HepG2 (cell line): Measurements from ENCODE around the gene CD7. TPM values are rescaled to one million over a fixed set of nuclear protein-coding genes. Genes with fewer than 3 reads are reported as not detected.

Experiments
- ADNP ChIP-seq: sonication (generic); formaldehyde crosslinking; IDR thresholded peaks from 2 replicates; pipeline ENCODE4 v1.4.0; 2020; ENCODE audit warnings: missing genetic modification reagents
- ELF4 ChIP-seq: sonication (generic); formaldehyde crosslinking; IDR thresholded peaks from 2 replicates; pipeline ENCODE4 v1.5.0; 2020; ENCODE audit warnings: missing genetic modification reagents, mild to moderate bottlenecking, moderate library complexity, borderline replicate concordance
- GFI1 ChIP-seq: sonication (generic); formaldehyde crosslinking; IDR thresholded peaks from 2 replicates; pipeline ENCODE4 v1.5.0; 2020; ENCODE audit warnings: missing genetic modification reagents, mild to moderate bottlenecking, borderline replicate concordance
- HMG20B ChIP-seq: conservative IDR thresholded peaks from 2 replicates; pipeline ENCODE4 v1.6.1; 2016; ENCODE audit warnings: missing genetic modification reagents, missing compliant biosample characterization
- IKZF5 ChIP-seq: IDR thresholded peaks from 2 replicates; pipeline ENCODE4 v1.6.1; 2018; ENCODE audit warnings: missing genetic modification reagents, mild to moderate bottlenecking, missing compliant biosample characterization
- MEIS1 ChIP-seq: sonication (generic); formaldehyde crosslinking; IDR thresholded peaks from 2 replicates; pipeline ENCODE4 v1.9.0; 2021; ENCODE audit warnings: mild to moderate bottlenecking, missing genetic modification reagents, moderate library complexity, borderline replicate concordance
- NR2F6 ChIP-seq, 2 experiments: IDR thresholded peaks; 2 replicates each; pipeline ENCODE4 v1.6.1; 2016; ENCODE audit warnings: antibody characterized with exemption in 1 of 2, mild to moderate bottlenecking in 1 of 2
- PLRG1 ChIP-seq: fragments of 450-650 bp; conservative IDR thresholded peaks from 2 replicates; pipeline ENCODE4 v1.6.1; 2016
- SNAPC2 ChIP-seq: sonication (generic); formaldehyde crosslinking; IDR thresholded peaks from 2 replicates; pipeline ENCODE4 v1.8.1; 2022; ENCODE audit warnings: mild to moderate bottlenecking, missing genetic modification reagents
- SOX13 ChIP-seq, 3 experiments: fragments of 450-650 bp in 1 of 3; sonication (generic) in 1 of 3; formaldehyde crosslinking in 1 of 3; IDR thresholded peaks in 2 of 3; conservative IDR thresholded peaks in 1 of 3; 2 replicates each; pipeline versions ENCODE4 v1.5.0 to v1.6.1; 2016 to 2020; ENCODE audit warnings: antibody characterized with exemption in 1 of 3, mild to moderate bottlenecking in 1 of 3, missing compliant biosample characterization in 1 of 3, missing genetic modification reagents in 1 of 3, moderate library complexity in 1 of 3
- SOX5 ChIP-seq: IDR thresholded peaks from 2 replicates; pipeline ENCODE4 v1.6.1; 2016; ENCODE audit warnings: borderline replicate concordance
- TCF7 ChIP-seq: sonication (generic); IDR thresholded peaks from 2 replicates; pipeline ENCODE4 v1.6.1; 2016; ENCODE audit warnings: antibody characterized with exemption, low read depth
- TP53 ChIP-seq: sonication (generic); formaldehyde crosslinking; conservative IDR thresholded peaks from 2 replicates; pipeline ENCODE4 v1.4.0; 2020; ENCODE audit warnings: missing genetic modification reagents
- TSC22D2 ChIP-seq: sonication (generic); formaldehyde crosslinking; IDR thresholded peaks from 2 replicates; pipeline ENCODE4 v1.5.1; 2020; ENCODE audit warnings: missing genetic modification reagents, mild to moderate bottlenecking, borderline replicate concordance
- ZFP1 ChIP-seq: IDR thresholded peaks from 2 replicates; pipeline ENCODE4 v1.6.1; 2016
- ZFP82 ChIP-seq: sonication (generic); formaldehyde crosslinking; IDR thresholded peaks from 2 replicates; pipeline ENCODE4 v1.5.1; 2020; ENCODE audit warnings: mild to moderate bottlenecking, missing genetic modification reagents, borderline replicate concordance
- ZFYVE20 ChIP-seq: sonication (generic); formaldehyde crosslinking; IDR thresholded peaks from 2 replicates; pipeline ENCODE4 v1.8.0; 2023; ENCODE audit warnings: low read depth, mild to moderate bottlenecking, moderate library complexity, missing genetic modification reagents, borderline replicate concordance
- ZNF225 ChIP-seq: sonication (generic); formaldehyde crosslinking; IDR thresholded peaks from 2 replicates; pipeline ENCODE4 v1.4.0; 2020; ENCODE audit warnings: mild to moderate bottlenecking, missing genetic modification reagents
- ZNF317 ChIP-seq: sonication (generic); formaldehyde crosslinking; IDR thresholded peaks from 2 replicates; pipeline ENCODE4 v1.5.0; 2020; ENCODE audit warnings: mild to moderate bottlenecking, missing genetic modification reagents
- ZNF33A ChIP-seq: sonication (generic); formaldehyde crosslinking; IDR thresholded peaks from 2 replicates; pipeline ENCODE4 v1.5.1; 2020; ENCODE audit warnings: missing genetic modification reagents, mild to moderate bottlenecking, moderate library complexity, borderline replicate concordance
- ZNF562 ChIP-seq: sonication (generic); formaldehyde crosslinking; IDR thresholded peaks from 2 replicates; pipeline ENCODE4 v1.8.0; 2022; ENCODE audit warnings: missing genetic modification reagents, borderline replicate concordance
- ZNF615 ChIP-seq: sonication (generic); formaldehyde crosslinking; IDR thresholded peaks from 2 replicates; pipeline ENCODE4 v1.5.0; 2020; ENCODE audit warnings: mild to moderate bottlenecking, missing genetic modification reagents, borderline replicate concordance
- polyA plus RNA-seq, 8 experiments: library from polyadenylated mRNA; depleted of rRNA in 3 of 8; stranded (reverse) in 7 of 8; unstranded in 1 of 8; fragments of >200 nt; fragmentation: Illumina TruSeq in 4 of 8; extraction: Trizol in 4 of 8; gene quantifications; 2 replicates each; pipeline versions ENCODE4 v1.2.1 to v1.2.3, GENCODE V29; 2011 to 2016; ENCODE audit warnings: low read depth in 4 of 8, missing spikeins in 1 of 8, mixed read lengths in 1 of 8; ENCODE audit not compliant: insufficient read depth in 1 of 8
- total RNA-seq, 5 experiments: library from RNA; depleted of rRNA; stranded (reverse); fragments of >200 nt; fragmentation: Illumina TruSeq; extraction: Trizol; gene quantifications; 2 replicates each; pipeline ENCODE4 v1.2.3, GENCODE V29; 2016; ENCODE audit warnings: low read depth in 1 of 5
- TF ChIP-seq, protein P1 (sequence below): sonication (generic); formaldehyde crosslinking; IDR thresholded peaks from 2 replicates; pipeline ENCODE4 v1.4.0; 2020; ENCODE audit warnings: low read depth, missing genetic modification reagents
- TF ChIP-seq, protein P2 (sequence below): sonication (generic); formaldehyde crosslinking; IDR thresholded peaks from 2 replicates; pipeline ENCODE4 v1.5.0; 2020; ENCODE audit warnings: missing genetic modification reagents, mild to moderate bottlenecking, borderline replicate concordance

CD7 gene
- total and polyA plus RNA-seq, 2 of the 13 experiments (the other 11 are each of a cell fraction or from before 2014, with no cell fraction given) = 67.6 to 76.4 TPM

DNA sequence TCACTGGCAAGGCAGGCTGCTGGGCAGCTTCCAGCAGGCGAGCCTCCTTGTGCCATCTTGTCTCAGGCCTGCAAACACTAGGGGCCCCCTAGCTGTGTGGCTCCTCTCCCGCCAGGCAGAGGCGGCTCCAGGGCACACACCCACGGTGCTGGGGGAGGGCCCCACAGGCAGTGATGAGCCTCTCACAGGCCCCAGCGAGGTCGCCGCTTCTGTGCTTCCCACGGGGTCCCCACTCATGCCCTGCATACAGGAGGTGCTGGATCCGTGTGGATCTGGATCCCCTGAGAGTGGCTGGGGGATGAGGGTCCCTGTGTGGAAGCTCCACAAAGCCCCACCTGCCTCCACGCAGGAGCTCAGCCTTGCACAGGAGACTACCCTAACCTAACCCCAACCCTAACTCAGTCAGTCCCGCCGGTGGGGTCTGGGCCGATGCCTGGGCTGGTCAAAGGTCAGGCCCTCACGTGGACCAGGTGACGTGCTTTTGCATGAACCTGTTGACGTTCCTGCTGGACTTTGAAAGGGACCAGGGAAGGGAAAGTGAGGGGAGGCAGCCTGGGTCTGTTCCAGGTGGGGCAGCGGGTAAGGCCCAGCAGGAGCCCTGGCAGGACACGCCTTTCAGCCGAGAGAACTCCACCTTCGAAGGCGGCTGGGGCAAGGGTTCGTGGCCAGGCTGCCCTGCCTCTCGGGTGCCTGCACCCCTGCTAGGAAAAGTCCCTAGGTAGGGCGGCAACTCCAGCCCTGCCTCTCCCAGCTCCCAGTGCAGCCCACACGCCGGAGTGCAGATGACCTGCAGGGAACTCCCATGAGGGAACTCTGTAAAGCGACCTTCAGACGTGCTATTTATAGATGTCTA lies 11.0 kb upstream of the CD7 start (continued):
- TF ChIP-seq IKZF5 (CRISPR knock-in tag) (peak; percentile 84), SNAPC2 (CRISPR knock-in tag) (peak; percentile 99), HMG20B (CRISPR knock-in tag) (peak; percentile 34), MEIS1 (CRISPR knock-in tag) (peak; percentile 91), GFI1 (CRISPR knock-in tag) (0 out of 2 replicates have a peak, but pooled peaks have one; percentile 54), TSC22D2 (CRISPR knock-in tag) (0 out of 2 replicates have a peak, but pooled peaks have one; percentile 33), ELF4 (CRISPR knock-in tag) (no peak), TP53 (CRISPR knock-in tag) (no peak), ZFP82 (CRISPR knock-in tag) (no peak), NR2F6 (IDR thresholded peaks at IDR 0.05) (peak; percentile 97), NR2F6 (CRISPR knock-in tag; IDR thresholded peaks at IDR 0.05) (peak; percentile 99), ZNF33A (CRISPR knock-in tag) (no peak), SOX13 (IDR thresholded peaks at IDR 0.05) (peak; percentile 75; the same call in 1 of the 2 replicates), SOX13 (CRISPR knock-in tag; conservative IDR thresholded peaks at IDR 0.05 in 1 of 2, IDR thresholded peaks at IDR 0.05 in 1 of 2) (peak in 1 of 2 experiments; percentile 66; a peak in 2 of 4 replicates), ZNF225 (CRISPR knock-in tag) (peak; percentile 86), SOX5 (CRISPR knock-in tag) (peak; percentile 85), ZFYVE20 (CRISPR knock-in tag) (no peak), ZFP1 (CRISPR knock-in tag) (0 out of 2 replicates have a peak, but pooled peaks have one; percentile 46), ZNF562 (CRISPR knock-in tag) (no peak), ZNF317 (CRISPR knock-in tag) (peak; percentile 90), PLRG1 (no peak), ADNP (CRISPR knock-in tag) (peak; percentile 70; the same call in 1 of the 2 replicates), TCF7 (no peak), ZNF615 (CRISPR knock-in tag) (no peak)
- TF ChIP-seq, protein P1, sequence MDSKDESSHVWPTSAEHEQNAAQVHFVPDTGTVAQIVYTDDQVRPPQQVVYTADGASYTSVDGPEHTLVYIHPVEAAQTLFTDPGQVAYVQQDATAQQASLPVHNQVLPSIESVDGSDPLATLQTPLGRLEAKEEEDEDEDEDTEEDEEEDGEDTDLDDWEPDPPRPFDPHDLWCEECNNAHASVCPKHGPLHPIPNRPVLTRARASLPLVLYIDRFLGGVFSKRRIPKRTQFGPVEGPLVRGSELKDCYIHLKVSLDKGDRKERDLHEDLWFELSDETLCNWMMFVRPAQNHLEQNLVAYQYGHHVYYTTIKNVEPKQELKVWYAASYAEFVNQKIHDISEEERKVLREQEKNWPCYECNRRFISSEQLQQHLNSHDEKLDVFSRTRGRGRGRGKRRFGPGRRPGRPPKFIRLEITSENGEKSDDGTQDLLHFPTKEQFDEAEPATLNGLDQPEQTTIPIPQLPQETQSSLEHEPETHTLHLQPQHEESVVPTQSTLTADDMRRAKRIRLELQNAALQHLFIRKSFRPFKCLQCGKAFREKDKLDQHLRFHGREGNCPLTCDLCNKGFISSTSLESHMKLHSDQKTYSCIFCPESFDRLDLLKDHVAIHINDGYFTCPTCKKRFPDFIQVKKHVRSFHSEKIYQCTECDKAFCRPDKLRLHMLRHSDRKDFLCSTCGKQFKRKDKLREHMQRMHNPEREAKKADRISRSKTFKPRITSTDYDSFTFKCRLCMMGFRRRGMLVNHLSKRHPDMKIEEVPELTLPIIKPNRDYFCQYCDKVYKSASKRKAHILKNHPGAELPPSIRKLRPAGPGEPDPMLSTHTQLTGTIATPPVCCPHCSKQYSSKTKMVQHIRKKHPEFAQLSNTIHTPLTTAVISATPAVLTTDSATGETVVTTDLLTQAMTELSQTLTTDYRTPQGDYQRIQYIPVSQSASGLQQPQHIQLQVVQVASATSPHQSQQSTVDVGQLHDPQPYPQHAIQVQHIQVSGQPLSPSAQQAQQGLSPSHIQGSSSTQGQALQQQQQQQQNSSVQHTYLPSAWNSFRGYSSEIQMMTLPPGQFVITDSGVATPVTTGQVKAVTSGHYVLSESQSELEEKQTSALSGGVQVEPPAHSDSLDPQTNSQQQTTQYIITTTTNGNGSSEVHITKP (CRISPR knock-in tag) = peak; percentile 67; the same call in 1 of the 2 replicates
- TF ChIP-seq, protein P2, sequence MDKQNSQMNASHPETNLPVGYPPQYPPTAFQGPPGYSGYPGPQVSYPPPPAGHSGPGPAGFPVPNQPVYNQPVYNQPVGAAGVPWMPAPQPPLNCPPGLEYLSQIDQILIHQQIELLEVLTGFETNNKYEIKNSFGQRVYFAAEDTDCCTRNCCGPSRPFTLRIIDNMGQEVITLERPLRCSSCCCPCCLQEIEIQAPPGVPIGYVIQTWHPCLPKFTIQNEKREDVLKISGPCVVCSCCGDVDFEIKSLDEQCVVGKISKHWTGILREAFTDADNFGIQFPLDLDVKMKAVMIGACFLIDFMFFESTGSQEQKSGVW (CRISPR knock-in tag) = no peak
